OCI-LY1 (cell line): ENCODE results near the gene NEAT1.

Source experiments
- EZH2 ChIP-seq: fragments of 200-600 bp; sonication (generic), shearing (Covaris generic); IDR thresholded peaks from 2 replicates; pipeline ENCODE4 v1.8.0; 2017; ENCODE audit warnings: borderline replicate concordance, mixed run types, mild to moderate bottlenecking, antibody characterized with exemption, low read length, moderate library complexity, mixed read lengths
- TF ChIP-seq, protein P1 (sequence below): fragments of 200-600 bp; sonication (generic), shearing (Covaris generic); IDR thresholded peaks from 2 replicates; pipeline ENCODE4 v1.5.1; 2017; ENCODE audit warnings: mild to moderate bottlenecking, antibody characterized with exemption, low read length, moderate library complexity, mixed read lengths

- TF ChIP-seq, protein P1, sequence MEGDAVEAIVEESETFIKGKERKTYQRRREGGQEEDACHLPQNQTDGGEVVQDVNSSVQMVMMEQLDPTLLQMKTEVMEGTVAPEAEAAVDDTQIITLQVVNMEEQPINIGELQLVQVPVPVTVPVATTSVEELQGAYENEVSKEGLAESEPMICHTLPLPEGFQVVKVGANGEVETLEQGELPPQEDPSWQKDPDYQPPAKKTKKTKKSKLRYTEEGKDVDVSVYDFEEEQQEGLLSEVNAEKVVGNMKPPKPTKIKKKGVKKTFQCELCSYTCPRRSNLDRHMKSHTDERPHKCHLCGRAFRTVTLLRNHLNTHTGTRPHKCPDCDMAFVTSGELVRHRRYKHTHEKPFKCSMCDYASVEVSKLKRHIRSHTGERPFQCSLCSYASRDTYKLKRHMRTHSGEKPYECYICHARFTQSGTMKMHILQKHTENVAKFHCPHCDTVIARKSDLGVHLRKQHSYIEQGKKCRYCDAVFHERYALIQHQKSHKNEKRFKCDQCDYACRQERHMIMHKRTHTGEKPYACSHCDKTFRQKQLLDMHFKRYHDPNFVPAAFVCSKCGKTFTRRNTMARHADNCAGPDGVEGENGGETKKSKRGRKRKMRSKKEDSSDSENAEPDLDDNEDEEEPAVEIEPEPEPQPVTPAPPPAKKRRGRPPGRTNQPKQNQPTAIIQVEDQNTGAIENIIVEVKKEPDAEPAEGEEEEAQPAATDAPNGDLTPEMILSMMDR, result no peak
- no peak for TF ChIP-seq EZH2
These were observed 36.1 kb upstream of the NEAT1 start, which contains the start of gene FRMD8 for GRCh38 chr11:65386307-65387140.
